Adrenal gland (tissue), 12 donors: Measurements from ENCODE around the gene LRTM1. TPM values are rescaled to one million over a fixed set of nuclear protein-coding genes. Genes with fewer than 3 reads are reported as not detected.

Source experiments
- DNase-seq, 7 donors: peaks; one replicate each; pipeline ENCODE4 v3.0.0-alpha.2; 2019 to 2020
- H3K27ac ChIP-seq, 5 donors: fragments of 200-600 bp; sonication (generic) in 4 of 5; 1 replicate in 3 of 5; 2 replicates in 2 of 5; pipeline versions ENCODE4 v1.5.1 to v1.8.0; 2016 to 2020; ENCODE audit warnings: mild to moderate bottlenecking in 1 of 5
- H3K27me3 ChIP-seq: fragments of 200-600 bp; 2 replicates; pipeline ENCODE4 v1.8.0; 2021
- H3K36me3 ChIP-seq, 2 donors: fragments of 200-600 bp; replicated peaks in 1 of 2; 1 replicate in 1 of 2; 2 replicates in 1 of 2; pipeline versions ENCODE4 v1.5.1 to v1.8.0; 2018 to 2022
- H3K4me1 ChIP-seq, 2 donors: fragments of 200-600 bp; replicated peaks in 1 of 2; 1 replicate in 1 of 2; 2 replicates in 1 of 2; pipeline versions ENCODE4 v1.5.1 to v1.8.0; 2018 to 2021
- H3K4me3 ChIP-seq, 4 donors: fragments of 200-600 bp; sonication (generic) in 3 of 4; one replicate each; pipeline ENCODE4 v1.5.1; 2016 to 2018
- H3K9me3 ChIP-seq, 3 donors: fragments of 200-600 bp; sonication (generic) in 1 of 3; replicated peaks in 1 of 3; 1 replicate in 2 of 3; 2 replicates in 1 of 3; pipeline versions ENCODE4 v1.5.1 to v1.8.0; 2016 to 2021
- POLR2A ChIP-seq, 2 donors: fragments of 450-650 bp; IDR thresholded peaks; one replicate each; pipeline ENCODE4 v1.6.1; 2017; ENCODE audit warnings: antibody characterized with exemption in 2 of 2, mild to moderate bottlenecking in 2 of 2, moderate library complexity in 1 of 2
- WGBS, 4 donors: extraction: QIAGEN DNeasy Blood & Tissue Kit in 2 of 4; methylation state at CpG; one replicate each; pipeline versions ENCODE4 v1.1.5 to v1.1.7; 2013 to 2017; 5-methylcytosine and 5-hydroxymethylcytosine counted together
- intact Hi-C, 2 donors: fragments of 100-400 bp; cut with DNase I; formaldehyde crosslinking; loops; one replicate each; pipeline versions ENCODE4 v1.14.1 to v1.15.0; 2022 to 2023
- polyA plus RNA-seq, 3 donors: library from polyadenylated mRNA; stranded (reverse); fragments of 200-250 nt in 2 of 3; fragments of 350-450 nt in 1 of 3; fragmentation: Illumina TruSeq in 1 of 3; extraction: RNeasy Lipid Tissue Mini Kit (QIAGEN cat#74804) in 1 of 3; gene quantifications; one replicate each; pipeline ENCODE4 v1.2.3, GENCODE V29; 2013 to 2014
- total RNA-seq, 9 donors: library from RNA; depleted of rRNA in 4 of 9; stranded (reverse); fragments of >200 nt in 4 of 9; fragments of 120-200 nt in 1 of 9; fragmentation: NEBNext Ultra II Directional in 1 of 9; extraction: Animal tissue kit (Norgen Biotek cat#: 25700) in 1 of 9; gene quantifications; one replicate each; pipeline versions ENCODE4 v1.1.0 to v1.2.4, GENCODE V29; 2013 to 2023
- TF ChIP-seq, protein P1 (sequence below), 6 experiments: fragments of 450-650 bp in 4 of 6; fragments of 200-600 bp in 2 of 6; sonication (generic) in 1 of 6; IDR thresholded peaks; 1 replicate in 5 of 6; 2 replicates in 1 of 6; pipeline versions ENCODE4 v1.5.1 to v1.8.0; 2016 to 2021; ENCODE audit warnings: antibody characterized with exemption in 6 of 6, mild to moderate bottlenecking in 2 of 6, moderate library complexity in 1 of 6
- donor health status: healthy with polysubstance abuse.
- donor health status: Bipolar disorder and iron deficiency.
- donor health status: DM: yes; HTN: yes; CAD: no.
- donor health status: DM: no; HTN: no; CAD: no.
- donor health status: DM: no; HTN: no; CAD: no.
- donor health status: DM: yes; HTN: yes; CAD: no.

Gene LRTM1
- total and polyA plus RNA-seq, 12 donors: 0.16 to 0.39 TPM; not detected in 10

GRCh38 chr3:54941690-54942362 lies 14.0 kb upstream of the LRTM1 start:
- intact Hi-C loops: no loop called here
- H3K27ac ChIP-seq: no peak overlapping the region
- DNase-seq: no peak

DNA sequence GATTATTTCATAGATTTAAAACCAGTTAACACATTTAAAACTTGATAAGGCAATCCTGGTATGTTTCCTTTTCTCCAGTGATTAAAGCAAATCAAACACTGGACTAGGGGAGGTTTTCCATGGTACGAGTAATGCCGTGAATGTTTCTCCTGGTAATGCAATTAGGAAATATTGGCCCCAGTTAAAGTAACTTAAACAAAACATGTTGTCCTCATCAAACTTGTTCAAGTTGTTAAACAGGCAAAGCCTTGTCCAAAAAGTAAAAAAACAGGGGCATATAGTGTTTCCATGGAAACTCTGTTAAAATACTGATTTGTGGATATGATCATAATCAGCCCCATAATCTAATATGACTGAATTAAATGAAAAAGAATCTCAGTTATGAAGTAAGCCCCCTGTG lies 13.1 kb upstream of the LRTM1 start:
- H3K4me3 ChIP-seq: no peak overlapping the region
- H3K27ac ChIP-seq: no peak overlapping the region
- no peaks in the 10 kb centered on the region for H3K4me1 ChIP-seq
- no peak for TF ChIP-seq POLR2A (IDR thresholded peaks at IDR 0.05)
- TF ChIP-seq, protein P1, sequence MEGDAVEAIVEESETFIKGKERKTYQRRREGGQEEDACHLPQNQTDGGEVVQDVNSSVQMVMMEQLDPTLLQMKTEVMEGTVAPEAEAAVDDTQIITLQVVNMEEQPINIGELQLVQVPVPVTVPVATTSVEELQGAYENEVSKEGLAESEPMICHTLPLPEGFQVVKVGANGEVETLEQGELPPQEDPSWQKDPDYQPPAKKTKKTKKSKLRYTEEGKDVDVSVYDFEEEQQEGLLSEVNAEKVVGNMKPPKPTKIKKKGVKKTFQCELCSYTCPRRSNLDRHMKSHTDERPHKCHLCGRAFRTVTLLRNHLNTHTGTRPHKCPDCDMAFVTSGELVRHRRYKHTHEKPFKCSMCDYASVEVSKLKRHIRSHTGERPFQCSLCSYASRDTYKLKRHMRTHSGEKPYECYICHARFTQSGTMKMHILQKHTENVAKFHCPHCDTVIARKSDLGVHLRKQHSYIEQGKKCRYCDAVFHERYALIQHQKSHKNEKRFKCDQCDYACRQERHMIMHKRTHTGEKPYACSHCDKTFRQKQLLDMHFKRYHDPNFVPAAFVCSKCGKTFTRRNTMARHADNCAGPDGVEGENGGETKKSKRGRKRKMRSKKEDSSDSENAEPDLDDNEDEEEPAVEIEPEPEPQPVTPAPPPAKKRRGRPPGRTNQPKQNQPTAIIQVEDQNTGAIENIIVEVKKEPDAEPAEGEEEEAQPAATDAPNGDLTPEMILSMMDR (IDR thresholded peaks at IDR 0.05): no peak
- no peaks in the 10 kb centered on the region for H3K27me3 ChIP-seq
- no peak for DNase-seq
- intact Hi-C loops: no loop called here
- no peaks in the 10 kb centered on the region for H3K9me3 ChIP-seq
- H3K36me3 ChIP-seq: no peaks in the 10 kb centered on the region
- 83 to 95% (median 86%) methylated on average over 2 of the region's 2 CpGs for whole genome bisulfite sequencing, 4 donors

More at GRCh38 chr3:54941690-54942362, 14.0 kb upstream of the LRTM1 start:
- H3K4me1 ChIP-seq: no peaks in the 10 kb centered on the region
- no peaks in the 10 kb centered on the region for H3K9me3 ChIP-seq
- H3K36me3 ChIP-seq: no peaks in the 10 kb centered on the region
- H3K4me3 ChIP-seq: no peak overlapping the region
- no peak for TF ChIP-seq POLR2A (IDR thresholded peaks at IDR 0.05)
- TF ChIP-seq, protein P1 (IDR thresholded peaks at IDR 0.05): no peak
- no peaks in the 10 kb centered on the region for H3K27me3 ChIP-seq
- WGBS, 4 donors: 82 to 95% (median 86%) methylated on average over 7 of the region's 7 CpGs

- Histone ChIP-seq H3K4me3 (no peak overlapping the region), H3K9me3 (no peaks in the 10 kb centered on the region), H3K36me3 (no peaks in the 10 kb centered on the region), H3K27ac (no peak overlapping the region), H3K27me3 (no peaks in the 10 kb centered on the region), H3K4me1 (no peaks in the 10 kb centered on the region)
- no peak for DNase-seq
- WGBS, 4 donors: 67 to 86% (median 73%) methylated on average over 6 of the region's 6 CpGs
- intact Hi-C loops: no loop called here
- TF ChIP-seq POLR2A (IDR thresholded peaks at IDR 0.05): no peak
- TF ChIP-seq, protein P1 (IDR thresholded peaks at IDR 0.05): no peak
These were observed 11.9 kb upstream of the LRTM1 start for GRCh38 chr3:54939557-54940300.

DNA sequence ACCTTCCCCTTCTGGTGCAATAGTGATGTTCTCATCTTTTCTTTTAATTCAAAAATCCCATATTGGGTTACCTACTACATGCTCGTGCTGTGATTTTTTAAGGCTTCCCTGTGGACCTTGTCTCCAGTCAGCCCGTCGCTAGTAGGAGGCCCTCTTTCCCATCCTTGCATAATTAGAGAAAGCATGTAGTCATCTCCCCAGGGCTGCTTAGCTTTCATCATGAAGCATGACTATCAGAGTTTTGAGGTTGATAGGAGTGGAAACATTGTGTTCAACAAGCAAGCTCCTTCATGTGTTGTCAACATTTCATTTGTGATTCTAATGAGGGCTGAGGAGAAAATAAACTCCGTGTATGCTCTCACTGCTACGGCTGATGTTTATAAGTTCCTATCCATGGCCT lies 8.7 kb upstream of the LRTM1 start:
- Histone ChIP-seq H3K9me3 (no peaks in the 10 kb centered on the region), H3K36me3 (no peaks in the 10 kb centered on the region), H3K4me1 (no peaks in the 10 kb centered on the region), H3K27me3 (no peaks in the 10 kb centered on the region), H3K4me3 (no peak overlapping the region), H3K27ac (no peak overlapping the region)
- DNase-seq: no peak
- WGBS, 4 donors: 79 to 95% (median 85%) methylated on average over 5 of the region's 5 CpGs
- TF ChIP-seq, protein P1 (IDR thresholded peaks at IDR 0.05): no peak
- TF ChIP-seq POLR2A (IDR thresholded peaks at IDR 0.05): no peak
- intact Hi-C loops: no loop called here
